ENCODE results near the gene TFAP2A.

- no peak for TF ChIP-seq CTCF (IDR thresholded peaks at IDR 0.05)
- no peak for TF ChIP-seq POLR2A (IDR thresholded peaks at IDR 0.05)
Observed at GRCh38 chr6:10425176-10425974, 10.5 kb upstream of the TFAP2A start.

All from uterus (tissue), 2 donors.